Neural progenitor cell (in vitro differentiated cells): Measurements from ENCODE around the gene IFNA14.
"Not testable (repeated sequence)": the region's sequence is repeated elsewhere in the genome, so short reads cannot be mapped to it uniquely, and the experiment has no call there.

Source experiments
- CTCF ChIP-seq: fragments of 200-600 bp; sonication (generic); IDR thresholded peaks from 2 replicates; pipeline ENCODE4 v1.5.1; 2017; ENCODE audit warnings: antibody characterized with exemption, mild to moderate bottlenecking
- EZH2 ChIP-seq: fragments of 200-600 bp; sonication (generic); IDR thresholded peaks from 2 replicates; pipeline ENCODE4 v1.6.1; 2017; ENCODE audit warnings: antibody characterized with exemption, mild to moderate bottlenecking, moderate library complexity
- EZH2phosphoT487 ChIP-seq: fragments of 200-600 bp; sonication (generic); IDR thresholded peaks from 2 replicates; pipeline ENCODE4 v1.6.1; 2017; ENCODE audit warnings: antibody characterized with exemption

GRCh38 chr9:21202105-21202504 lies 37.7 kb downstream of the IFNA14 start, which contains the start of gene IFNA7:
- TF ChIP-seq CTCF, EZH2phosphoT487, EZH2: not testable (repeated sequence)
